WTC11 (cell line): ENCODE data around the gene NPR3. TPM values are rescaled to one million over a fixed set of nuclear protein-coding genes. Genes with fewer than 3 reads are reported as not detected.

ENCODE experiments used
- ATAC-seq: fragments of 200-7000 bp; cut with Tn5 transposase; 2 replicates; pipeline ENCODE4 v1.10.0; 2021; ENCODE audit warnings: mild to moderate bottlenecking, moderate library complexity
- CTCF ChIA-PET: fragments of 300-600 bp; sonication (Branson Sonifier 250); formaldehyde crosslinking; loops from one replicate; lab custom pipeline; 2021; ENCODE audit warnings: antibody characterized with exemption; lab: Charles Lee
- POLR2A ChIA-PET: fragments of 350-600 bp; sonication (Branson Sonifier 250); formaldehyde crosslinking; loops from one replicate; lab custom pipeline; 2021; ENCODE audit warnings: antibody characterized with exemption; lab: Charles Lee
- DNase-seq: peaks from one replicate; pipeline ENCODE4 v3.0.0; 2021; ENCODE audit warnings: low spot score
- H3K27ac Mint-ChIP-seq: 2 replicates; pipeline ENCODE4 v1.8.0; 2021; ENCODE audit warnings: mixed read lengths
- H3K27me3 Mint-ChIP-seq: 2 replicates; pipeline ENCODE4 v1.8.0; 2021; ENCODE audit warnings: low read depth, mild to moderate bottlenecking, moderate library complexity, mixed read lengths
- H3K36me3 Mint-ChIP-seq: 2 replicates; pipeline ENCODE4 v1.8.0; 2021; ENCODE audit warnings: mixed read lengths
- H3K4me1 Mint-ChIP-seq: 2 replicates; pipeline ENCODE4 v1.8.0; 2022; ENCODE audit warnings: mixed read lengths
- H3K4me3 Mint-ChIP-seq: 2 replicates; pipeline ENCODE4 v1.8.0; 2021; ENCODE audit warnings: mild to moderate bottlenecking, moderate library complexity, mixed read lengths
- H3K9me3 Mint-ChIP-seq: 2 replicates; pipeline ENCODE4 v1.8.0; 2021; ENCODE audit warnings: mixed read lengths
- CTCF ChIP-seq: fragments of 200-600 bp; IDR thresholded peaks from 2 replicates; pipeline ENCODE4 v1.8.0; 2022; ENCODE audit warnings: antibody characterized with exemption
- E2F5 ChIP-seq: sonication (generic); formaldehyde crosslinking; IDR thresholded peaks from 2 replicates; pipeline ENCODE4 v1.8.1; 2022; ENCODE audit warnings: mild to moderate bottlenecking, moderate library complexity, missing genetic modification reagents
- EMX1 ChIP-seq: fragments of 250-450 bp; sonication (Bioruptor Pico); IDR thresholded peaks from 2 replicates; pipeline ENCODE4 v1.8.0; 2021; ENCODE audit warnings: mild to moderate bottlenecking
- ERG ChIP-seq: fragments of 250-450 bp; sonication (Bioruptor Pico); IDR thresholded peaks from 2 replicates; pipeline ENCODE4 v1.8.0; 2021; ENCODE audit warnings: mild to moderate bottlenecking
- FOXK1 ChIP-seq: sonication (generic); formaldehyde crosslinking; IDR thresholded peaks from 2 replicates; pipeline ENCODE4 v1.8.0; 2022; ENCODE audit warnings: mild to moderate bottlenecking, moderate library complexity, missing genetic modification reagents
- GABPB1 ChIP-seq: sonication (generic); formaldehyde crosslinking; IDR thresholded peaks from 2 replicates; pipeline ENCODE4 v1.8.1; 2023; ENCODE audit warnings: mild to moderate bottlenecking, missing genetic modification reagents
- HMGA2 ChIP-seq: fragments of 250-450 bp; sonication (Bioruptor Pico); IDR thresholded peaks from 2 replicates; pipeline ENCODE4 v1.4.0; 2021; ENCODE audit warnings: mild to moderate bottlenecking, moderate library complexity
- HMGXB4 ChIP-seq: sonication (generic); formaldehyde crosslinking; IDR thresholded peaks from 2 replicates; pipeline ENCODE4 v1.8.1; 2023; ENCODE audit warnings: mild to moderate bottlenecking, moderate library complexity, missing genetic modification reagents
- IRF2 ChIP-seq: sonication (generic); formaldehyde crosslinking; IDR thresholded peaks from 2 replicates; pipeline ENCODE4 v1.8.0; 2022; ENCODE audit warnings: low read depth, missing genetic modification reagents, borderline replicate concordance
- NR1H2 ChIP-seq: sonication (generic); formaldehyde crosslinking; IDR thresholded peaks from 2 replicates; pipeline ENCODE4 v1.9.0; 2021; ENCODE audit warnings: mild to moderate bottlenecking, moderate library complexity, missing genetic modification reagents
- NR2C2 ChIP-seq: sonication (generic); formaldehyde crosslinking; IDR thresholded peaks from 2 replicates; pipeline ENCODE4 v1.8.0; 2022; ENCODE audit warnings: mild to moderate bottlenecking, missing genetic modification reagents
- RELA ChIP-seq: sonication (generic); formaldehyde crosslinking; IDR thresholded peaks from 2 replicates; pipeline ENCODE4 v1.8.1; 2022; ENCODE audit warnings: missing genetic modification reagents, mild to moderate bottlenecking, borderline replicate concordance
- TEAD1 ChIP-seq: sonication (generic); formaldehyde crosslinking; IDR thresholded peaks from 2 replicates; pipeline ENCODE4 v1.8.0; 2022; ENCODE audit warnings: mild to moderate bottlenecking, missing genetic modification reagents
- TEAD4 ChIP-seq: sonication (generic); formaldehyde crosslinking; IDR thresholded peaks from 2 replicates; pipeline ENCODE4 v1.8.0; 2022; ENCODE audit warnings: mild to moderate bottlenecking, missing genetic modification reagents
- TP53 ChIP-seq: sonication (generic); formaldehyde crosslinking; IDR thresholded peaks from 2 replicates; pipeline ENCODE4 v1.8.1; 2023; ENCODE audit warnings: mild to moderate bottlenecking, missing genetic modification reagents
- ZNF121 ChIP-seq: sonication (generic); formaldehyde crosslinking; IDR thresholded peaks from 2 replicates; pipeline ENCODE4 v1.8.0; 2023; ENCODE audit warnings: missing genetic modification reagents
- ZNF263 ChIP-seq: sonication (generic); formaldehyde crosslinking; IDR thresholded peaks from 2 replicates; pipeline ENCODE4 v1.8.1; 2022; ENCODE audit warnings: low read depth, mild to moderate bottlenecking, moderate library complexity, missing genetic modification reagents
- ZNF317 ChIP-seq: sonication (generic); formaldehyde crosslinking; IDR thresholded peaks from 2 replicates; pipeline ENCODE4 v1.8.1; 2023; ENCODE audit warnings: low read depth, mild to moderate bottlenecking, moderate library complexity, missing genetic modification reagents, borderline replicate concordance
- ZNF423 ChIP-seq: fragments of 250-450 bp; sonication (Bioruptor Pico); IDR thresholded peaks from 2 replicates; pipeline ENCODE4 v2.1.2; 2022; ENCODE audit warnings: mild to moderate bottlenecking, moderate library complexity
- ZNF425 ChIP-seq: fragments of 250-450 bp; sonication (Bioruptor Pico); conservative IDR thresholded peaks from 2 replicates; pipeline ENCODE4 v1.9.0; 2021; ENCODE audit warnings: mild to moderate bottlenecking
- ZSCAN18 ChIP-seq: fragments of 250-450 bp; sonication (Bioruptor Pico); IDR thresholded peaks from 2 replicates; pipeline ENCODE4 v2.1.2; 2022; ENCODE audit warnings: mild to moderate bottlenecking, moderate library complexity
- total RNA-seq: library from RNA; stranded (reverse); gene quantifications from 3 replicates; pipeline ENCODE4 v1.2.3, GENCODE V29; 2021

NPR3 gene
- total RNA-seq, 1 experiment from 2014 or later: 0.09 TPM

- Mint-ChIP-seq H3K27ac (no peak overlapping the region), H3K9me3 (peaks cover 40% of the 10 kb centered on the region), H3K4me3 (no peak overlapping the region), H3K4me1 (no peaks in the 10 kb centered on the region), H3K27me3 (peaks cover 40% of the 10 kb centered on the region), H3K36me3 (peaks cover 3% of the 10 kb centered on the region)
- TF ChIP-seq EMX1 (CRISPR knock-in tag) (no peak), ZNF121 (CRISPR knock-in tag) (no peak), ZNF425 (CRISPR knock-in tag) (no peak), HMGXB4 (no peak), HMGA2 (CRISPR knock-in tag) (no peak), ZNF263 (CRISPR knock-in tag) (no peak), FOXK1 (CRISPR knock-in tag) (no peak), ERG (CRISPR knock-in tag) (no peak), IRF2 (CRISPR knock-in tag) (no peak), ZNF423 (CRISPR knock-in tag) (no peak), CTCF (no peak), TP53 (CRISPR knock-in tag) (no peak), ZNF317 (CRISPR knock-in tag) (no peak), NR1H2 (CRISPR knock-in tag) (no peak), TEAD1 (no peak), NR2C2 (CRISPR knock-in tag) (no peak)
- ATAC-seq: no peak
- CTCF ChIA-PET: no interaction called here
- POLR2A ChIA-PET: no interaction called here
- no peak for DNase-seq
Observed at GRCh38 chr5:32720300-32720699, 9.2 kb downstream of the NPR3 start.

- Mint-ChIP-seq H3K36me3 (peaks cover 3% of the 10 kb centered on the region), H3K27ac (no peak overlapping the region), H3K27me3 (peaks cover 32% of the 10 kb centered on the region), H3K9me3 (peaks cover 40% of the 10 kb centered on the region), H3K4me1 (no peaks in the 10 kb centered on the region), H3K4me3 (no peak overlapping the region)
- TF ChIP-seq RELA (no peak), TEAD1 (no peak), TEAD4 (CRISPR knock-in tag) (no peak), NR2C2 (CRISPR knock-in tag) (no peak), E2F5 (no peak), GABPB1 (no peak), ZSCAN18 (no peak)
- ATAC-seq (no peak), DNase-seq (no peak)
- ChIA-PET POLR2A (no interaction called here), CTCF (no interaction called here)
Observed at GRCh38 chr5:32721626-32722025, 10.5 kb downstream of the NPR3 start.
